Natural killer cell (primary cell): ENCODE measurements around the gene CLEC2D. TPM values are rescaled to one million over a fixed set of nuclear protein-coding genes. Genes with fewer than 3 reads are reported as not detected.

ENCODE experiments used
- ATAC-seq, 3 donors: fragments of 150-1000 bp in 2 of 3; fragments of 200-7000 bp in 1 of 3; cut with Tn5 transposase; 1 replicate in 1 of 3; 2 replicates in 2 of 3; pipeline ENCODE4 v1.10.0; 2021; ENCODE audit warnings: mild to moderate bottlenecking in 2 of 3, moderate library complexity in 2 of 3
- DNase-seq, 2 donors: peaks; one replicate each; pipeline versions ENCODE4 v3.0.0 to v3.0.0-alpha.2; 2013 to 2021; ENCODE audit warnings: mixed read lengths in 1 of 2
- H3K27ac ChIP-seq: one replicate; pipeline ENCODE4 v1.5.1; 2013; ENCODE audit warnings: mild to moderate bottlenecking, low read length
- H3K27me3 ChIP-seq: one replicate; pipeline ENCODE4 v1.6.1; 2013; ENCODE audit warnings: low read length; ENCODE audit not compliant: control insufficient read depth, insufficient read depth
- H3K36me3 ChIP-seq: one replicate; pipeline ENCODE4 v1.6.1; 2013; ENCODE audit warnings: low read length; ENCODE audit not compliant: control insufficient read depth, insufficient read depth
- H3K4me1 ChIP-seq: one replicate; pipeline ENCODE4 v1.6.1; 2013; ENCODE audit warnings: low read length; ENCODE audit not compliant: control insufficient read depth, insufficient read depth
- H3K4me3 ChIP-seq: one replicate; pipeline ENCODE4 v1.5.1; 2013; ENCODE audit warnings: low read length
- H3K9me3 ChIP-seq: one replicate; pipeline ENCODE4 v1.6.1; 2013; ENCODE audit warnings: low read length; ENCODE audit not compliant: control insufficient read depth, insufficient read depth
- H3K27ac Mint-ChIP-seq, 2 donors: one replicate each; pipeline ENCODE4 v1.8.0; 2022; ENCODE audit warnings: mild to moderate bottlenecking in 2 of 2, mixed read lengths in 2 of 2, moderate library complexity in 1 of 2
- H3K27me3 Mint-ChIP-seq, 2 donors: one replicate each; pipeline ENCODE4 v1.8.0; 2022; ENCODE audit warnings: low read depth in 2 of 2, mixed read lengths in 2 of 2
- H3K36me3 Mint-ChIP-seq: one replicate; pipeline ENCODE4 v1.8.0; 2022; ENCODE audit warnings: mixed read lengths
- H3K4me1 Mint-ChIP-seq, 2 donors: one replicate each; pipeline ENCODE4 v1.8.0; 2022; ENCODE audit warnings: mixed read lengths in 2 of 2
- H3K4me3 Mint-ChIP-seq: one replicate; pipeline ENCODE4 v1.8.0; 2022; ENCODE audit warnings: mild to moderate bottlenecking, moderate library complexity, mixed read lengths
- H3K9me3 Mint-ChIP-seq, 2 donors: one replicate each; pipeline ENCODE4 v1.8.0; 2022; ENCODE audit warnings: mixed read lengths in 2 of 2
- WGBS: methylation state at CpG from one replicate; pipeline ENCODE4 v1.1.7; 2013; ENCODE audit warnings: missing lambda C conversion rate; ENCODE audit not compliant: insufficient coverage; 5-methylcytosine and 5-hydroxymethylcytosine counted together
- intact Hi-C: fragments of 100-400 bp; cut with micrococcal nuclease; formaldehyde crosslinking; loops from one replicate; pipeline ENCODE4 v1.14.2; 2022
- total RNA-seq, 4 donors: library from RNA; stranded (reverse); fragments of 120-200 nt in 1 of 4; gene quantifications; one replicate each; pipeline versions ENCODE4 v1.2.3 to v1.2.4, GENCODE V29; 2013 to 2022
- TF ChIP-seq, protein P1 (sequence below): fragments of 200-600 bp; IDR thresholded peaks from one replicate; pipeline ENCODE4 v1.8.0; 2022; ENCODE audit warnings: antibody characterized with exemption

The CLEC2D gene
- total RNA-seq, 3 donors from 2014 or later (not counting 1 experiment from before 2014, with no cell fraction given) = 140 to 219 (median 209) TPM

- no peak overlapping the region for H3K4me3 Mint-ChIP-seq
- DNase-seq (no peak), ATAC-seq (no peak)
- H3K9me3 ChIP-seq = no peaks in the 10 kb centered on the region
- H3K27ac ChIP-seq = peak overlapping the region; percentile 61
- no peaks in the 10 kb centered on the region for H3K27me3 Mint-ChIP-seq
- H3K9me3 Mint-ChIP-seq = no peaks in the 10 kb centered on the region
- H3K4me1 Mint-ChIP-seq = peaks cover 0 to 11% of the 10 kb centered on the region in 2 donors
- no peaks in the 10 kb centered on the region for H3K4me1 ChIP-seq
- no peaks in the 10 kb centered on the region for H3K36me3 Mint-ChIP-seq
- TF ChIP-seq, protein P1, sequence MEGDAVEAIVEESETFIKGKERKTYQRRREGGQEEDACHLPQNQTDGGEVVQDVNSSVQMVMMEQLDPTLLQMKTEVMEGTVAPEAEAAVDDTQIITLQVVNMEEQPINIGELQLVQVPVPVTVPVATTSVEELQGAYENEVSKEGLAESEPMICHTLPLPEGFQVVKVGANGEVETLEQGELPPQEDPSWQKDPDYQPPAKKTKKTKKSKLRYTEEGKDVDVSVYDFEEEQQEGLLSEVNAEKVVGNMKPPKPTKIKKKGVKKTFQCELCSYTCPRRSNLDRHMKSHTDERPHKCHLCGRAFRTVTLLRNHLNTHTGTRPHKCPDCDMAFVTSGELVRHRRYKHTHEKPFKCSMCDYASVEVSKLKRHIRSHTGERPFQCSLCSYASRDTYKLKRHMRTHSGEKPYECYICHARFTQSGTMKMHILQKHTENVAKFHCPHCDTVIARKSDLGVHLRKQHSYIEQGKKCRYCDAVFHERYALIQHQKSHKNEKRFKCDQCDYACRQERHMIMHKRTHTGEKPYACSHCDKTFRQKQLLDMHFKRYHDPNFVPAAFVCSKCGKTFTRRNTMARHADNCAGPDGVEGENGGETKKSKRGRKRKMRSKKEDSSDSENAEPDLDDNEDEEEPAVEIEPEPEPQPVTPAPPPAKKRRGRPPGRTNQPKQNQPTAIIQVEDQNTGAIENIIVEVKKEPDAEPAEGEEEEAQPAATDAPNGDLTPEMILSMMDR = no peak
- peak overlapping the region; percentile 32 for H3K4me3 ChIP-seq
- H3K36me3 ChIP-seq = no peaks in the 10 kb centered on the region
- H3K27ac Mint-ChIP-seq = no peak overlapping the region
- no peaks in the 10 kb centered on the region for H3K27me3 ChIP-seq
- intact Hi-C loops = no loop called here
- 84% methylated on average over 6 of the region's 6 CpGs for WGBS
Observed at GRCh38 chr12:9730591-9730990, 61.1 kb downstream of the CLEC2D start.

GRCh38 chr12:9731393-9731792 lies 61.9 kb downstream of the CLEC2D start:
- H3K4me3 ChIP-seq = peak overlapping the region; percentile 32

DNA sequence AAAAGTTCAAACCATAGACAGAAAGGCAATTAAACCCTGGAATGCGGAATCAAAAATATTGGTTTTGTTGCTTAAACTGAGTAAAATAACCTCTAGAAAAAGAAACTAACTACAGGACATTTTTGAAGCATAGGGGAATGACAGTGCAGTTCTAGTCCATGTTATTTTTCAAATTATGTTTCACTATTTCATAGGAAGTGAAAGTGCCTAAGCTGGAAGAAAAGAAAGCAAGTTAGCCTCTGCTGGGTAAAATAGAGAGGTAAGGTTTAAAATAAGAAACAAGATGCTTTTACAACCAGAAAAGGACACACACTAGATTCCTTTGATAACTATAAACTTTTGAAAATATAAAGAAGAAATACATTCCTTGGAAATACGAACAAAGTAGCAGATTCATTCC lies 62.3 kb downstream of the CLEC2D start:
- Histone ChIP-seq H3K27me3 (no peaks in the 10 kb centered on the region), H3K4me3 (peak overlapping the region; percentile 32), H3K4me1 (no peaks in the 10 kb centered on the region), H3K27ac (peak overlapping the region; percentile 61), H3K36me3 (no peaks in the 10 kb centered on the region), H3K9me3 (no peaks in the 10 kb centered on the region)
- H3K36me3 Mint-ChIP-seq = no peaks in the 10 kb centered on the region
- WGBS = no CpG with 5 or more reads among the region's 2 CpGs
- no peaks in the 10 kb centered on the region for H3K9me3 Mint-ChIP-seq
- peak overlapping the region; percentile 47 for H3K4me3 Mint-ChIP-seq
- no peak overlapping the region for H3K27ac Mint-ChIP-seq
- H3K27me3 Mint-ChIP-seq = no peaks in the 10 kb centered on the region
- ATAC-seq (no peak), DNase-seq (no peak)
- intact Hi-C loops = no loop called here
- peaks cover 2 to 14% of the 10 kb centered on the region in 2 donors for H3K4me1 Mint-ChIP-seq
- TF ChIP-seq, protein P1 = no peak

More at GRCh38 chr12:9731393-9731792, 61.9 kb downstream of the CLEC2D start:
- Mint-ChIP-seq H3K9me3 (no peaks in the 10 kb centered on the region), H3K27ac (no peak overlapping the region), H3K36me3 (no peaks in the 10 kb centered on the region), H3K4me3 (no peak overlapping the region), H3K27me3 (no peaks in the 10 kb centered on the region), H3K4me1 (peaks cover 0 to 11% of the 10 kb centered on the region in 2 donors)
- DNase-seq = no peak
- no peaks in the 10 kb centered on the region for H3K4me1 ChIP-seq
- no peaks in the 10 kb centered on the region for H3K9me3 ChIP-seq
- no peaks in the 10 kb centered on the region for H3K27me3 ChIP-seq
- intact Hi-C loops = no loop called here
- TF ChIP-seq, protein P1 = no peak
- no peak for ATAC-seq
- no peaks in the 10 kb centered on the region for H3K36me3 ChIP-seq
- WGBS = 100% methylated on average over 1 of the region's 6 CpGs
- H3K27ac ChIP-seq = peak overlapping the region; percentile 61

GRCh38 chr12:9732921-9733461 lies 63.5 kb downstream of the CLEC2D start, which contains the start of gene CLECL1:
Gene CLECL1, minus strand, starts transcription at chr12:9733097.
- 41% methylated on average over 6 of the region's 8 CpGs for WGBS
- no peak for ATAC-seq
- no peak for DNase-seq
- H3K27me3 Mint-ChIP-seq = no peaks in the 10 kb centered on the region
- intact Hi-C loops = no loop called here
- H3K4me3 Mint-ChIP-seq = peak within 1 kb of the TSS; percentile 62
- Histone ChIP-seq H3K4me3 (peak within 1 kb of the TSS; percentile 32), H3K27me3 (no peaks in the 10 kb centered on the region), H3K36me3 (no peaks in the 10 kb centered on the region), H3K4me1 (peaks cover 1% of the 10 kb centered on the region), H3K27ac (peak within 1 kb of the TSS; percentile 61), H3K9me3 (no peaks in the 10 kb centered on the region)
- no peaks in the 10 kb centered on the region for H3K36me3 Mint-ChIP-seq
- TF ChIP-seq, protein P1 = no peak
- peaks cover 9 to 22% of the 10 kb centered on the region in 2 donors for H3K4me1 Mint-ChIP-seq
- H3K27ac Mint-ChIP-seq = peak within 1 kb of the TSS in 1 of 2 donors; percentile 11
- H3K9me3 Mint-ChIP-seq = no peaks in the 10 kb centered on the region
